Measurements from ENCODE around the gene L1CAM.
A peak's percentile ranks its signal among the peaks of the same experiment; 100 is the strongest.

DNA sequence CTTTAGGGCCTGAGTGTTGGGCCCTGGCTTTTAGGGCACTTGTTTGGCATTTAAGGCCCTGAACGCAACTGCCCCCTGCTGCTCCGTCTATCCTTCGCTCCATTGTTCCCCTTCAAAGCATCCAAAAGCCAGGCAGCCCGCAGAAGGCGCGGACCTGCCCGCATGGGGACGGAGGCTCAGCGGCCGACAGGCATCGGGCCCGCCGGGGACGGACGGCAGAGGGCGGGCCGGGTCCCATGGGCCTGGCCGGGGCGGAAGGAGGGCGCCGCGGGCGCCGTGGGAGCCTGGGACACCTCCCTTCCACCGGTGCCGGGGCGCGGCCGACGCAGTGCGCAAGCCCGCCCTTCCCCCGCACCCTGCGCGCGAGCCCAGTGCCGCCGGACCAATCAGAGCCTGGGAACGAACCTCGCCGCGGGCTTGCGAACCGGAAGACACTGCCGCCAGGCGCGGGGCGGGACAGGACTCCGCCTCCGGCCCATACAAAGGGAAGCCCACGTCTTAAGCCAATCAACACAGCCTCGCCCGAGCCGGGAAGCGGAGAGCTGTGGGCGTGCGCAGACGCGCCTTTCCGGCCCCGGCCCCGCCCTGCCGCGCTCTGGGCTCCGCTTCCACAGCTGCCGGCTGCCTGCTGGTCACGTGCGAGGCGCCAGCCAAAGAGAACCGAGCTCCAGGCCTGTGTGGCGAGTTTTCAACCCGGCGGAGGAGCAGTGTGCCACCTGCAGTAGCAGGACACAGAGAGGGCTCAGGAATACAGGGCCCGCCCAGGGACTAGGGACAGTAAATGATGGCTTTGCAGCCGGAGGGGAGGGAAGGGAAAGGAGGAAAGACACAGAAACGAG lies 42.2 kb upstream of the L1CAM start:
- TF ChIP-seq, protein P1, sequence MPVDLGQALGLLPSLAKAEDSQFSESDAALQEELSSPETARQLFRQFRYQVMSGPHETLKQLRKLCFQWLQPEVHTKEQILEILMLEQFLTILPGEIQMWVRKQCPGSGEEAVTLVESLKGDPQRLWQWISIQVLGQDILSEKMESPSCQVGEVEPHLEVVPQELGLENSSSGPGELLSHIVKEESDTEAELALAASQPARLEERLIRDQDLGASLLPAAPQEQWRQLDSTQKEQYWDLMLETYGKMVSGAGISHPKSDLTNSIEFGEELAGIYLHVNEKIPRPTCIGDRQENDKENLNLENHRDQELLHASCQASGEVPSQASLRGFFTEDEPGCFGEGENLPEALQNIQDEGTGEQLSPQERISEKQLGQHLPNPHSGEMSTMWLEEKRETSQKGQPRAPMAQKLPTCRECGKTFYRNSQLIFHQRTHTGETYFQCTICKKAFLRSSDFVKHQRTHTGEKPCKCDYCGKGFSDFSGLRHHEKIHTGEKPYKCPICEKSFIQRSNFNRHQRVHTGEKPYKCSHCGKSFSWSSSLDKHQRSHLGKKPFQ (tag by site-specific recombination; IDR thresholded peaks at IDR 0.05), result no peak
- TF ChIP-seq ZNF174 (tag by site-specific recombination; IDR thresholded peaks at IDR 0.05), result no peak
- TF ChIP-seq ZNF112 (tag by site-specific recombination; IDR thresholded peaks at IDR 0.05), result no peak
- TF ChIP-seq, protein P2, sequence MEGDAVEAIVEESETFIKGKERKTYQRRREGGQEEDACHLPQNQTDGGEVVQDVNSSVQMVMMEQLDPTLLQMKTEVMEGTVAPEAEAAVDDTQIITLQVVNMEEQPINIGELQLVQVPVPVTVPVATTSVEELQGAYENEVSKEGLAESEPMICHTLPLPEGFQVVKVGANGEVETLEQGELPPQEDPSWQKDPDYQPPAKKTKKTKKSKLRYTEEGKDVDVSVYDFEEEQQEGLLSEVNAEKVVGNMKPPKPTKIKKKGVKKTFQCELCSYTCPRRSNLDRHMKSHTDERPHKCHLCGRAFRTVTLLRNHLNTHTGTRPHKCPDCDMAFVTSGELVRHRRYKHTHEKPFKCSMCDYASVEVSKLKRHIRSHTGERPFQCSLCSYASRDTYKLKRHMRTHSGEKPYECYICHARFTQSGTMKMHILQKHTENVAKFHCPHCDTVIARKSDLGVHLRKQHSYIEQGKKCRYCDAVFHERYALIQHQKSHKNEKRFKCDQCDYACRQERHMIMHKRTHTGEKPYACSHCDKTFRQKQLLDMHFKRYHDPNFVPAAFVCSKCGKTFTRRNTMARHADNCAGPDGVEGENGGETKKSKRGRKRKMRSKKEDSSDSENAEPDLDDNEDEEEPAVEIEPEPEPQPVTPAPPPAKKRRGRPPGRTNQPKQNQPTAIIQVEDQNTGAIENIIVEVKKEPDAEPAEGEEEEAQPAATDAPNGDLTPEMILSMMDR (tag by site-specific recombination; IDR thresholded peaks at IDR 0.05), result peak; percentile 83
- TF ChIP-seq, protein P3, sequence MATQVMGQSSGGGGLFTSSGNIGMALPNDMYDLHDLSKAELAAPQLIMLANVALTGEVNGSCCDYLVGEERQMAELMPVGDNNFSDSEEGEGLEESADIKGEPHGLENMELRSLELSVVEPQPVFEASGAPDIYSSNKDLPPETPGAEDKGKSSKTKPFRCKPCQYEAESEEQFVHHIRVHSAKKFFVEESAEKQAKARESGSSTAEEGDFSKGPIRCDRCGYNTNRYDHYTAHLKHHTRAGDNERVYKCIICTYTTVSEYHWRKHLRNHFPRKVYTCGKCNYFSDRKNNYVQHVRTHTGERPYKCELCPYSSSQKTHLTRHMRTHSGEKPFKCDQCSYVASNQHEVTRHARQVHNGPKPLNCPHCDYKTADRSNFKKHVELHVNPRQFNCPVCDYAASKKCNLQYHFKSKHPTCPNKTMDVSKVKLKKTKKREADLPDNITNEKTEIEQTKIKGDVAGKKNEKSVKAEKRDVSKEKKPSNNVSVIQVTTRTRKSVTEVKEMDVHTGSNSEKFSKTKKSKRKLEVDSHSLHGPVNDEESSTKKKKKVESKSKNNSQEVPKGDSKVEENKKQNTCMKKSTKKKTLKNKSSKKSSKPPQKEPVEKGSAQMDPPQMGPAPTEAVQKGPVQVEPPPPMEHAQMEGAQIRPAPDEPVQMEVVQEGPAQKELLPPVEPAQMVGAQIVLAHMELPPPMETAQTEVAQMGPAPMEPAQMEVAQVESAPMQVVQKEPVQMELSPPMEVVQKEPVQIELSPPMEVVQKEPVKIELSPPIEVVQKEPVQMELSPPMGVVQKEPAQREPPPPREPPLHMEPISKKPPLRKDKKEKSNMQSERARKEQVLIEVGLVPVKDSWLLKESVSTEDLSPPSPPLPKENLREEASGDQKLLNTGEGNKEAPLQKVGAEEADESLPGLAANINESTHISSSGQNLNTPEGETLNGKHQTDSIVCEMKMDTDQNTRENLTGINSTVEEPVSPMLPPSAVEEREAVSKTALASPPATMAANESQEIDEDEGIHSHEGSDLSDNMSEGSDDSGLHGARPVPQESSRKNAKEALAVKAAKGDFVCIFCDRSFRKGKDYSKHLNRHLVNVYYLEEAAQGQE (tag by site-specific recombination; IDR thresholded peaks at IDR 0.05), result no peak
- TF ChIP-seq REPIN1 (tag by site-specific recombination; IDR thresholded peaks at IDR 0.05; ENCODE audit: low read depth), result no peak
- TF ChIP-seq, protein P4, sequence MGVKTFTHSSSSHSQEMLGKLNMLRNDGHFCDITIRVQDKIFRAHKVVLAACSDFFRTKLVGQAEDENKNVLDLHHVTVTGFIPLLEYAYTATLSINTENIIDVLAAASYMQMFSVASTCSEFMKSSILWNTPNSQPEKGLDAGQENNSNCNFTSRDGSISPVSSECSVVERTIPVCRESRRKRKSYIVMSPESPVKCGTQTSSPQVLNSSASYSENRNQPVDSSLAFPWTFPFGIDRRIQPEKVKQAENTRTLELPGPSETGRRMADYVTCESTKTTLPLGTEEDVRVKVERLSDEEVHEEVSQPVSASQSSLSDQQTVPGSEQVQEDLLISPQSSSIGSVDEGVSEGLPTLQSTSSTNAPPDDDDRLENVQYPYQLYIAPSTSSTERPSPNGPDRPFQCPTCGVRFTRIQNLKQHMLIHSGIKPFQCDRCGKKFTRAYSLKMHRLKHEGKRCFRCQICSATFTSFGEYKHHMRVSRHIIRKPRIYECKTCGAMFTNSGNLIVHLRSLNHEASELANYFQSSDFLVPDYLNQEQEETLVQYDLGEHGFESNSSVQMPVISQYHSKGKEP (tag by site-specific recombination; IDR thresholded peaks at IDR 0.05), result no peak; the same call in 1 of the 2 replicates
- TF ChIP-seq ZNF214 (tag by site-specific recombination; IDR thresholded peaks at IDR 0.05; ENCODE audit: borderline replicate concordance), result no peak
- TF ChIP-seq ZNF335 (tag by site-specific recombination; conservative IDR thresholded peaks at IDR 0.05), result peak; percentile 79

Data from HEK293 (cell line).